Neural cell (in vitro differentiated cells): ENCODE measurements around the gene PRAMEF20. TPM values are rescaled to one million over a fixed set of nuclear protein-coding genes. Genes with fewer than 3 reads are reported as not detected.
"Not testable (repeated sequence)": the region's sequence is repeated elsewhere in the genome, so short reads cannot be mapped to it uniquely, and the experiment has no call there.

Experiments used
- H2AFZ ChIP-seq: fragments of 200-600, 300-800 bp; sonication (generic), shearing (Covaris generic); 2 replicates; pipeline ENCODE4 v1.6.0; 2014; ENCODE audit warnings: low read depth, mild to moderate bottlenecking, antibody characterized with exemption, low read length, moderate library complexity
- H3F3A ChIP-seq: fragments of 200-600 bp; shearing (Covaris generic); 2 replicates; pipeline ENCODE4 v1.6.1; 2016; ENCODE audit warnings: mild to moderate bottlenecking, moderate library complexity, mixed read lengths, antibody characterized with exemption, low read length; ENCODE audit not compliant: insufficient read depth, poor library complexity, severe bottlenecking
- H3K27ac ChIP-seq: fragments of 200-600, 300-800 bp; sonication (generic), shearing (Covaris generic); 2 replicates; pipeline ENCODE4 v1.5.1; 2014; ENCODE audit warnings: mild to moderate bottlenecking, low read length, moderate library complexity
- H3K27me3 ChIP-seq: fragments of 300-800, 200-600 bp; sonication (generic), shearing (Covaris generic); 2 replicates; pipeline ENCODE4 v1.6.0; 2014; ENCODE audit warnings: mild to moderate bottlenecking, low read depth, low read length, moderate library complexity; ENCODE audit not compliant: insufficient read depth
- H3K36me3 ChIP-seq: fragments of 300-800, 200-600 bp; sonication (generic), shearing (Covaris generic); 2 replicates; pipeline ENCODE4 v1.5.1; 2014; ENCODE audit warnings: mild to moderate bottlenecking, antibody characterized with exemption, low read length, moderate library complexity; ENCODE audit not compliant: insufficient read depth
- H3K4me2 ChIP-seq: fragments of 300-800, 200-600 bp; sonication (generic), shearing (Covaris generic); 2 replicates; pipeline ENCODE4 v1.6.0; 2014; ENCODE audit warnings: mild to moderate bottlenecking, low read length
- H3K4me3 ChIP-seq: fragments of 300-800, 200-600 bp; sonication (generic), shearing (Covaris generic); 2 replicates; pipeline ENCODE4 v1.5.1; 2014; ENCODE audit warnings: mild to moderate bottlenecking, low read length, moderate library complexity
- H3K79me2 ChIP-seq: fragments of 200-600 bp; shearing (Covaris generic); replicated peaks from 2 replicates; pipeline ENCODE4 v1.6.0; 2014; ENCODE audit warnings: mild to moderate bottlenecking, low read length, moderate library complexity; ENCODE audit not compliant: insufficient read depth
- H3K9ac ChIP-seq: fragments of 300-800, 200-600 bp; sonication (generic), shearing (Covaris generic); 2 replicates; pipeline ENCODE4 v1.6.1; 2016; ENCODE audit warnings: mild to moderate bottlenecking, low read length, mixed read lengths
- H3K9me2 ChIP-seq: fragments of 200-600 bp; shearing (Covaris generic); 2 replicates; pipeline ENCODE4 v1.6.1; 2016; ENCODE audit warnings: mild to moderate bottlenecking, low read length, mixed read lengths; ENCODE audit not compliant: insufficient read depth
- H3K9me3 ChIP-seq: fragments of 200-600, 300-800 bp; sonication (generic), shearing (Covaris generic); 2 replicates; pipeline ENCODE4 v1.6.1; 2016; ENCODE audit warnings: mild to moderate bottlenecking, mixed run types, low read length, moderate library complexity, mixed read lengths
- H4K20me1 ChIP-seq: fragments of 200-600 bp; shearing (Covaris generic); 2 replicates; pipeline ENCODE4 v1.6.1; 2016; ENCODE audit warnings: mild to moderate bottlenecking, mixed run types; ENCODE audit not compliant: insufficient read depth
- CTCF ChIP-seq: fragments of 450-650 bp; IDR thresholded peaks from 2 replicates; pipeline ENCODE4 v1.5.1; 2014; ENCODE audit warnings: antibody characterized with exemption, mild to moderate bottlenecking, moderate library complexity; ENCODE audit not compliant: poor library complexity, severe bottlenecking
- EP300 ChIP-seq: fragments of 450-650 bp; conservative IDR thresholded peaks from 2 replicates; pipeline ENCODE4 v1.6.1; 2014; ENCODE audit warnings: antibody characterized with exemption, mild to moderate bottlenecking, moderate library complexity; ENCODE audit not compliant: poor library complexity, severe bottlenecking
- EZH2 ChIP-seq: fragments of 200-600, 300-800 bp; shearing (Covaris generic), sonication (generic); IDR thresholded peaks from 2 replicates; pipeline ENCODE4 v1.6.1; 2014; ENCODE audit warnings: antibody characterized with exemption, low read length, borderline replicate concordance, mild to moderate bottlenecking; ENCODE audit not compliant: insufficient read depth, poor library complexity, severe bottlenecking
- POLR2AphosphoS5 ChIP-seq: IDR thresholded peaks from 2 replicates; pipeline ENCODE4 v1.6.1; 2012
- RAD21 ChIP-seq: fragments of 450-650 bp; conservative IDR thresholded peaks from 2 replicates; pipeline ENCODE4 v1.6.1; 2014; ENCODE audit warnings: antibody characterized with exemption, mild to moderate bottlenecking, moderate library complexity
- REST ChIP-seq: IDR thresholded peaks from 2 replicates; pipeline ENCODE4 v1.6.1; 2012; ENCODE audit warnings: borderline replicate concordance
- SMC3 ChIP-seq: fragments of 450-650 bp; conservative IDR thresholded peaks from 2 replicates; pipeline ENCODE4 v1.6.1; 2014; ENCODE audit warnings: antibody characterized with exemption, mild to moderate bottlenecking, moderate library complexity; ENCODE audit not compliant: poor library complexity
- TAF1 ChIP-seq: IDR thresholded peaks from 2 replicates; pipeline ENCODE4 v1.6.1; 2012; ENCODE audit warnings: low read depth
- polyA plus RNA-seq: library from polyadenylated mRNA; depleted of rRNA; stranded (reverse); fragments of >200 nt; gene quantifications from 2 replicates; pipeline ENCODE4 v1.2.3, GENCODE V29; 2014

PRAMEF20 gene
- polyA plus RNA-seq, 1 donor from 2014 or later = not detected

GRCh38 chr1:13393004-13393403 is 17.2 kb upstream of the PRAMEF20 start:
- H3K9ac ChIP-seq, H3K27ac ChIP-seq, H3K27me3 ChIP-seq, H3K4me2 ChIP-seq, H3F3A ChIP-seq, H3K4me3 ChIP-seq, H2AFZ ChIP-seq, H3K9me2 ChIP-seq, H3K79me2 ChIP-seq, H3K36me3 ChIP-seq, H4K20me1 ChIP-seq, H3K9me3 ChIP-seq: not testable (repeated sequence)

GRCh38 chr1:13394761-13395160 is 15.5 kb upstream of the PRAMEF20 start:
- H3K27me3 ChIP-seq, H3K9me3 ChIP-seq, H3K79me2 ChIP-seq, H2AFZ ChIP-seq, H3F3A ChIP-seq, H3K4me3 ChIP-seq, H3K9ac ChIP-seq, H3K9me2 ChIP-seq, H3K36me3 ChIP-seq, H3K27ac ChIP-seq, H3K4me2 ChIP-seq, H4K20me1 ChIP-seq: not testable (repeated sequence)

GRCh38 chr1:13395311-13395710 is 14.9 kb upstream of the PRAMEF20 start:
- not testable (repeated sequence) for H2AFZ ChIP-seq

GRCh38 chr1:13407811-13408210 is 2.4 kb upstream of the PRAMEF20 start:
- Histone ChIP-seq H2AFZ (no peak overlapping the region), H3F3A (no peaks in the 10 kb centered on the region), H3K4me2 (no peak overlapping the region), H3K9ac (no peak overlapping the region), H3K9me2 (no peaks in the 10 kb centered on the region), H3K79me2 (no peaks in the 10 kb centered on the region), H4K20me1 (no peaks in the 10 kb centered on the region), H3K9me3 (no peaks in the 10 kb centered on the region), H3K27me3 (no peaks in the 10 kb centered on the region), H3K27ac (no peak overlapping the region), H3K36me3 (no peaks in the 10 kb centered on the region), H3K4me3 (no peak overlapping the region)
- TF ChIP-seq EP300 = no peak
- no peak for TF ChIP-seq TAF1
- no peak for TF ChIP-seq CTCF
- TF ChIP-seq RAD21 = no peak
- TF ChIP-seq SMC3 = no peak
- TF ChIP-seq REST = no peak
- TF ChIP-seq EZH2 = no peak
- no peak for TF ChIP-seq POLR2AphosphoS5

More at GRCh38 chr1:13395311-13395710, 14.9 kb upstream of the PRAMEF20 start:
- not testable (repeated sequence) for H3K9me3 ChIP-seq, H3K36me3 ChIP-seq, H3F3A ChIP-seq, H3K4me3 ChIP-seq, H3K4me2 ChIP-seq, H3K27ac ChIP-seq, H3K9ac ChIP-seq, H3K79me2 ChIP-seq, H4K20me1 ChIP-seq, H3K27me3 ChIP-seq, H3K9me2 ChIP-seq
